ENCODE results near the gene COBL. TPM values are rescaled to one million over a fixed set of nuclear protein-coding genes. Genes with fewer than 3 reads are reported as not detected.

COBL gene
- polyA plus RNA-seq, 3 donors, result not detected

GRCh38 chr7:51025668-51026067, 290.9 kb downstream of the COBL start:
- H3K36me3 Mint-ChIP-seq, result no peaks in the 10 kb centered on the region
- Histone ChIP-seq H3K9ac (ENCODE audit: insufficient read depth, low read length, poor library complexity, severe bottlenecking) (no peak overlapping the region), H3K27ac (ENCODE audit: low read depth in 1 of 2, low read length in 2 of 2) (no peak overlapping the region), H2AFZ (ENCODE audit: insufficient read depth, low read depth, low read length, poor library complexity, severe bottlenecking) (no peak overlapping the region), H3K4me2 (replicated peaks; ENCODE audit: extremely low read depth, low read length, poor library complexity, severe bottlenecking) (no peak overlapping the region), H3K4me3 (replicated peaks in 1 of 3; ENCODE audit: low read depth in 2 of 3, low read length in 3 of 3) (no peak overlapping the region), H3K9me3 (replicated peaks in 1 of 2; ENCODE audit: control insufficient read depth in 1 of 2, insufficient read depth in 1 of 2, low read length in 2 of 2) (no peaks in the 10 kb centered on the region), H3K36me3 (replicated peaks in 1 of 2; ENCODE audit: control insufficient read depth in 1 of 2, insufficient read depth in 2 of 2, low read length in 2 of 2) (no peaks in the 10 kb centered on the region), H3K27me3 (ENCODE audit: control insufficient read depth in 2 of 2, insufficient read depth in 2 of 2, low read length in 2 of 2) (no peaks in the 10 kb centered on the region), H4K20me1 (ENCODE audit: insufficient read depth, low read length) (no peaks in the 10 kb centered on the region), H3K79me2 (ENCODE audit: insufficient read depth, low read length) (no peaks in the 10 kb centered on the region), H3K4me1 (ENCODE audit: control insufficient read depth in 1 of 2, insufficient read depth in 2 of 2, low read length in 2 of 2) (no peaks in the 10 kb centered on the region)
- intact Hi-C loops (cut with micrococcal nuclease), result no loop called here
- H3K4me1 Mint-ChIP-seq, result no peaks in the 10 kb centered on the region
- DNase-seq, result no peak
- no peaks in the 10 kb centered on the region for H3K27me3 Mint-ChIP-seq (ENCODE audit: low read depth in 3 of 3)
- H3K4me3 Mint-ChIP-seq, result no peak overlapping the region
- 57% methylated on average over 2 of the region's 2 CpGs for WGBS (ENCODE audit: insufficient coverage)
- H3K9me3 Mint-ChIP-seq, result peaks cover 0 to 4% (median 0%) of the 10 kb centered on the region in 7 donors
- TF ChIP-seq, protein P1, sequence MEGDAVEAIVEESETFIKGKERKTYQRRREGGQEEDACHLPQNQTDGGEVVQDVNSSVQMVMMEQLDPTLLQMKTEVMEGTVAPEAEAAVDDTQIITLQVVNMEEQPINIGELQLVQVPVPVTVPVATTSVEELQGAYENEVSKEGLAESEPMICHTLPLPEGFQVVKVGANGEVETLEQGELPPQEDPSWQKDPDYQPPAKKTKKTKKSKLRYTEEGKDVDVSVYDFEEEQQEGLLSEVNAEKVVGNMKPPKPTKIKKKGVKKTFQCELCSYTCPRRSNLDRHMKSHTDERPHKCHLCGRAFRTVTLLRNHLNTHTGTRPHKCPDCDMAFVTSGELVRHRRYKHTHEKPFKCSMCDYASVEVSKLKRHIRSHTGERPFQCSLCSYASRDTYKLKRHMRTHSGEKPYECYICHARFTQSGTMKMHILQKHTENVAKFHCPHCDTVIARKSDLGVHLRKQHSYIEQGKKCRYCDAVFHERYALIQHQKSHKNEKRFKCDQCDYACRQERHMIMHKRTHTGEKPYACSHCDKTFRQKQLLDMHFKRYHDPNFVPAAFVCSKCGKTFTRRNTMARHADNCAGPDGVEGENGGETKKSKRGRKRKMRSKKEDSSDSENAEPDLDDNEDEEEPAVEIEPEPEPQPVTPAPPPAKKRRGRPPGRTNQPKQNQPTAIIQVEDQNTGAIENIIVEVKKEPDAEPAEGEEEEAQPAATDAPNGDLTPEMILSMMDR (IDR thresholded peaks at IDR 0.05), result no peak
- no peak overlapping the region for H3K27ac Mint-ChIP-seq

DNA sequence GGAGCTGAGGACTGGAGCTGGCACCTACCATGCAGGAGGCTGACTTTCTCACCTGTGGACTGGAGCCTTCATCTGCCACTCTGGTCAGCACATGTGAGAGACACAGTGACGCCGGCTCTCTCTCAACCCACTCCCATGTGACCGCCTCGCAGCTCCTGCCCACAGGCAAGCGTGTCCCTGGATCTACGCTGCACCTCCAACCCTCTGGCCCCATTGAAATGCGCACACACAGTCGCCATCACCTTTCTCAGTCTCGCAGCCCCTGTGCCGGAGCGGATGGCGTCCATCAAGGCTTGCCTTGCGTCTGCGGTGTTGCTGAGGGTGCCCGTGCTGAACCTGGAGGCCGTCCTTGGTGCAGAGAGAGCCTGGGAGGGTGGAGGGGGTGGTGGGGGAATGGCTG, 291.7 kb downstream of the COBL start:
- Mint-ChIP-seq H3K36me3 (no peaks in the 10 kb centered on the region), H3K4me1 (no peaks in the 10 kb centered on the region), H3K9me3 (peaks cover 0 to 4% (median 0%) of the 10 kb centered on the region in 7 donors), H3K27me3 (ENCODE audit: low read depth in 3 of 3) (peaks cover 0 to 2% (median 0%) of the 10 kb centered on the region in 3 donors), H3K27ac (no peak overlapping the region), H3K4me3 (no peak overlapping the region)
- H3K4me3 ChIP-seq (replicated peaks in 1 of 3; ENCODE audit: low read depth in 2 of 3, low read length in 3 of 3), result no peak overlapping the region
- DNase-seq, result no peak
- no peak overlapping the region for H3K4me2 ChIP-seq (replicated peaks; ENCODE audit: extremely low read depth, low read length, poor library complexity, severe bottlenecking)
- no peaks in the 10 kb centered on the region for H4K20me1 ChIP-seq (ENCODE audit: insufficient read depth, low read length)
- H3K9me3 ChIP-seq (replicated peaks in 1 of 2; ENCODE audit: control insufficient read depth in 1 of 2, insufficient read depth in 1 of 2, low read length in 2 of 2), result no peaks in the 10 kb centered on the region
- H2AFZ ChIP-seq (ENCODE audit: insufficient read depth, low read depth, low read length, poor library complexity, severe bottlenecking), result no peak overlapping the region
- intact Hi-C loops (cut with micrococcal nuclease), result no loop called here
- no peaks in the 10 kb centered on the region for H3K36me3 ChIP-seq (replicated peaks in 1 of 2; ENCODE audit: control insufficient read depth in 1 of 2, insufficient read depth in 2 of 2, low read length in 2 of 2)
- no peaks in the 10 kb centered on the region for H3K4me1 ChIP-seq (ENCODE audit: control insufficient read depth in 1 of 2, insufficient read depth in 2 of 2, low read length in 2 of 2)
- H3K79me2 ChIP-seq (ENCODE audit: insufficient read depth, low read length), result no peaks in the 10 kb centered on the region
- WGBS (ENCODE audit: insufficient coverage), result 98% methylated on average over 12 of the region's 16 CpGs
- no peak overlapping the region for H3K27ac ChIP-seq (ENCODE audit: low read depth in 1 of 2, low read length in 2 of 2)
- TF ChIP-seq, protein P1 (IDR thresholded peaks at IDR 0.05), result no peak
- H3K9ac ChIP-seq (ENCODE audit: insufficient read depth, low read length, poor library complexity, severe bottlenecking), result no peak overlapping the region
- no peaks in the 10 kb centered on the region for H3K27me3 ChIP-seq (ENCODE audit: control insufficient read depth in 2 of 2, insufficient read depth in 2 of 2, low read length in 2 of 2)

All from CD14-positive monocyte (primary cell).